Measurements from ENCODE around the gene ABCA2. TPM values are rescaled to one million over a fixed set of nuclear protein-coding genes. Genes with fewer than 3 reads are reported as not detected.

The ABCA2 gene
- total RNA-seq, 1 experiment from 2014 or later: 114 TPM

DNA sequence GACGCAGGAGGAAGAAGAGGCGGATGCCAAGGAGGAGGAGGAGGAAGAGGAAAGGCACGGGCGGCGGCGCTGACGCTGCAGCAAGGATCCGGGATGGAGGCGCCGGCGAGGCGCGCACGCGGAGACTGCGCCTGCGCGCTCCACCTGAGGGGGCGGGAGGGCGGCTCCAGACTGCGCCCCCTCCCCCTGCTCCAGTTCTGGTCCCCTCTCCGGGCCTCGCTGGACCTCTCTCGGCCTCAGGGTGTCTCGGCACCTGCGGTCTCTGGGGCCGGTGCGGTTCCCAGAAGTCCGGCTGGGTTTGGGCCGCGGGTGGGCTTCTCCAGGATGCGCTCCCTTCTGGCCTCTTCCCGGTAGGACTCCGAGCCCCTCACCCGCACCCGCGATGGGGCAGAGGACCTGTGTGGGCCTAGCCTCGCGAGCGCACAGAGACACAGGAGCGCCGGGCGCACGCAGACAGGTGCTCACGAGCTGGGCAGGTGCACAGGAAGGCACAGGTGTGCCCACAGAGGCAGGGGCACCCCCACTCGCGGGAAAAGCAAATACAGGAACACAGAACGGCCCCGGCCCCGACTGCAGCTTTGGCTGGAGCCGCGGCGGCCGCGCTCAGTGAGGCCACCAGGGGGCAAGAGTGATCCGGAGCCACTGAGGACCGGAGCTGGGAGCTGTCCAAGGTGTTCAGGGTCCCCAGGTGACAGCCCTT lies 18.2 kb upstream of the ABCA2 start, which contains the start of gene NPDC1:
Gene NPDC1 (minus strand): TSS at position 90 of the 700 bp plus-strand sequence. CDS start 188 bp downstream, outside the sequence.
- Histone ChIP-seq H3K27ac (ENCODE audit: low read depth, low read length) (peak within 1 kb of the TSS; percentile 77), H4K20me1 (ENCODE audit: insufficient read depth) (no peaks in the 10 kb centered on the region), H3K4me1 (ENCODE audit: control insufficient read depth in 1 of 2, insufficient read depth in 2 of 2, low read length in 2 of 2) (peaks cover 12 to 26% of the 10 kb centered on the region in 2 experiments), H3K27me3 (ENCODE audit: insufficient read depth, low read length) (no peaks in the 10 kb centered on the region), H3K79me2 (ENCODE audit: insufficient read depth, low read length) (peaks cover 24% of the 10 kb centered on the region; the same call in 1 of the 2 replicates), H3K9ac (ENCODE audit: low read length) (peak within 1 kb of the TSS; percentile 74), H3K4me2 (ENCODE audit: low read length) (peak within 1 kb of the TSS; percentile 97), H3K4me3 (replicated peaks in 1 of 2; ENCODE audit: low read depth in 1 of 2, low read length in 2 of 2) (peak within 1 kb of the TSS; percentile 55 to 90), H3K9me2 (ENCODE audit: insufficient read depth) (no peaks in the 10 kb centered on the region), H3K36me3 (ENCODE audit: control insufficient read depth in 1 of 2, insufficient read depth in 2 of 2, low read length in 2 of 2) (no peaks in the 10 kb centered on the region), H3K9me3 (ENCODE audit: control insufficient read depth in 1 of 2, insufficient read depth in 1 of 2, low read depth in 1 of 2, low read length in 2 of 2) (no peaks in the 10 kb centered on the region), H2AFZ (ENCODE audit: low read depth, low read length, poor library complexity, severe bottlenecking) (peak within 1 kb of the TSS; percentile 85)
- ATAC-seq: peak; percentile 73
- intact Hi-C loops (cut with micrococcal nuclease): loop anchor here (1.0 to 5.0 kb wide), 3 partner anchors 21 to 259 kb away; partner anchors contain the start of genes CYSRT1 and RNF224
- ChIA-PET CTCF (interaction anchor here (0.8 to 2.4 kb wide), 27 partner anchors 8 to 259 kb away, joined by 3 to 57 read pairs (median 6); partner anchors contain the start of genes ABCA2, AJM1, CYSRT1 and MAN1B1), RAD21 (ENCODE audit: low non-redundant PET in 1 of 2, low total read pairs in 2 of 2, uncharacterized antibody in 2 of 2, unreplicated experiment in 2 of 2) (interaction anchor here (0.6 to 1.1 kb wide), 6 partner anchors 11 to 181 kb away, joined by 3 to 5 read pairs (median 4); partner anchors contain the start of genes FUT7 (in 1 of the 2), RNF224 (in 1 of the 2) and SAPCD2 (in 1 of the 2)), POLR2A (interaction anchor here (1.0 kb wide), 1 partner anchor 195 kb away, joined by 3 read pairs; the partner anchor contains the start of gene TUBB4B)
- BruUV-seq (replicated peaks): no TSS peak
- DNase-seq (ENCODE audit: low read depth, low spot score): peak; percentile 68
- TF ChIP-seq YY1 (IDR thresholded peaks at IDR 0.05; ENCODE audit: extremely low read depth, insufficient replicate concordance, low read depth, low read length): peak; percentile 44
- TF ChIP-seq, protein P1, sequence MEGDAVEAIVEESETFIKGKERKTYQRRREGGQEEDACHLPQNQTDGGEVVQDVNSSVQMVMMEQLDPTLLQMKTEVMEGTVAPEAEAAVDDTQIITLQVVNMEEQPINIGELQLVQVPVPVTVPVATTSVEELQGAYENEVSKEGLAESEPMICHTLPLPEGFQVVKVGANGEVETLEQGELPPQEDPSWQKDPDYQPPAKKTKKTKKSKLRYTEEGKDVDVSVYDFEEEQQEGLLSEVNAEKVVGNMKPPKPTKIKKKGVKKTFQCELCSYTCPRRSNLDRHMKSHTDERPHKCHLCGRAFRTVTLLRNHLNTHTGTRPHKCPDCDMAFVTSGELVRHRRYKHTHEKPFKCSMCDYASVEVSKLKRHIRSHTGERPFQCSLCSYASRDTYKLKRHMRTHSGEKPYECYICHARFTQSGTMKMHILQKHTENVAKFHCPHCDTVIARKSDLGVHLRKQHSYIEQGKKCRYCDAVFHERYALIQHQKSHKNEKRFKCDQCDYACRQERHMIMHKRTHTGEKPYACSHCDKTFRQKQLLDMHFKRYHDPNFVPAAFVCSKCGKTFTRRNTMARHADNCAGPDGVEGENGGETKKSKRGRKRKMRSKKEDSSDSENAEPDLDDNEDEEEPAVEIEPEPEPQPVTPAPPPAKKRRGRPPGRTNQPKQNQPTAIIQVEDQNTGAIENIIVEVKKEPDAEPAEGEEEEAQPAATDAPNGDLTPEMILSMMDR (IDR thresholded peaks at IDR 0.05 in 2 of 3, conservative IDR thresholded peaks at IDR 0.05 in 1 of 3; ENCODE audit: borderline replicate concordance in 1 of 3, insufficient read depth in 1 of 3, low read depth in 2 of 3, low read length in 2 of 3): peak in 2 of 3 experiments; percentile 82 to 86; a peak in 4 of 6 replicates
- TF ChIP-seq ZFX (IDR thresholded peaks at IDR 0.05): 0 out of 2 replicates have a peak, but pooled peaks have one; percentile 3
- peak; percentile 71 for TF ChIP-seq POLR2AphosphoS5 (IDR thresholded peaks at IDR 0.05; ENCODE audit: low read depth, low read length)
- TF ChIP-seq, protein P2, sequence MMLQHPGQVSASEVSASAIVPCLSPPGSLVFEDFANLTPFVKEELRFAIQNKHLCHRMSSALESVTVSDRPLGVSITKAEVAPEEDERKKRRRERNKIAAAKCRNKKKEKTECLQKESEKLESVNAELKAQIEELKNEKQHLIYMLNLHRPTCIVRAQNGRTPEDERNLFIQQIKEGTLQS (IDR thresholded peaks at IDR 0.05): no peak
- TF ChIP-seq JUND (IDR thresholded peaks at IDR 0.05): no peak

Measured in HCT116 (cell line).